Measurements from ENCODE around the gene RALGPS1.

The RALGPS1 gene

GRCh38 chr9:126955811-126956210, 41.2 kb downstream of the RALGPS1 start:
- H3K4me3 Mint-ChIP-seq = no peak overlapping the region
- no peak for DNase-seq (ENCODE audit: low spot score)
- H3K27me3 Mint-ChIP-seq (ENCODE audit: low read depth) = peaks cover 47% of the 10 kb centered on the region
- no peak overlapping the region for H3K27ac Mint-ChIP-seq
- H3K36me3 Mint-ChIP-seq (ENCODE audit: low read depth) = no peaks in the 10 kb centered on the region
- H3K4me1 Mint-ChIP-seq (ENCODE audit: low read depth) = no peaks in the 10 kb centered on the region
- H3K9me3 Mint-ChIP-seq = no peaks in the 10 kb centered on the region

DNA sequence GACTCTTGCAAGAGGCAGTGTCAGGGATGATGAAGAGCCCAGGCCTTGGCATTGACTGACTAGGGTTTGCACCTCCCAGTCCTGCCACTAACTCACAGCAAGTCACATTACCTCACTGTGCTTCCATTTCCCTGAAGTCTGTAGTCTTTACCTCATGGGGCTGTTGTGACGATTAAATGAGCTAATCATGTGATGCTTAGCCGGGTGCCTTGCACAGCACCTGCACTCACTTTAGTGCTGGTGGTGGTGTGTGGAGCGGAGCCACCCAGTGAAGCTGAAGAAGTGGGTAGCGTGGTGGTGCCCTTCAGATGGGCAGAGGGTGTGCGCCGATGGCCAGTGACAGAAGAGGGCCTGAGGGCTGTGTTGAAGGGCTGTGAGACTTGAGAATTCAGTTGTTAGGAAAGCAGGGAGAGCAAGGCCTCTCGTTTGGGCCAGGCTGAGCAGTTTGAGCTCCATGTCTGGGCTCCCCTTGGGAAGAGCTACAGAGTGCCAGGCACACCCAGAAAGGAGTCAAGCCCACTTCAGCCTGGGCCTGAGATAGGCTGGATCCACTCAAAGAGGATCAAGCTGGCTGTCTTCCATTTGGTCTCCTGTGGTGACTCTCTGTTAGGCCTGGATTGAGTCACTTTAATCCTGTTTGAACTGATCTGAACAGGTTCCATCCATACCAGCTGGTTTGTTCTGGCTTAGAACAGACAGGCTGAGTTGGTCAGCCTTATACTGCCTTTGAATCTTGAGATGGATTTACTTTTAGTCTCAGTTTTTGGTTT, 42.5 kb downstream of the RALGPS1 start:
- Mint-ChIP-seq H3K9me3 (no peaks in the 10 kb centered on the region), H3K27me3 (ENCODE audit: low read depth) (peaks cover 50% of the 10 kb centered on the region), H3K27ac (no peak overlapping the region), H3K4me1 (ENCODE audit: low read depth) (no peaks in the 10 kb centered on the region), H3K4me3 (no peak overlapping the region), H3K36me3 (ENCODE audit: low read depth) (no peaks in the 10 kb centered on the region)
- DNase-seq (ENCODE audit: low spot score) = no peak

DNA sequence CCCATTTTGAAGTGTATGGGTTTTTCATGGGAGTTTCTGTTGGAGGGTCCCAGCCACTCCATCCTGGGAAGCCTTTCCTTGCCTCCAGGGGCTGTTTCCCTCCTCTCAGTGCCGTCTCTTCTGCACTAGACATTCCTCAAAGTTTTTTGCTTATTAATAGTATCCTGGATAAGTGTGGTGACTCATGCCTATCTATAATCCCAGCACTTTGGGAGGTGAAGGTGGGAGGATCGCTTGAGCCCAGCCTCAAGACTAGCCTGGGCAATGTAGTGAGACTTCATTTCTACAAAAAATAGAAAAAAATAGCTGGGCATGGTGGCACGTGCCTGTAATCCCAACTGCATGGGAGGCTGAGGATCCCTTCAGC, 43.1 kb downstream of the RALGPS1 start:
- no peak overlapping the region for H3K27ac Mint-ChIP-seq
- H3K9me3 Mint-ChIP-seq = no peaks in the 10 kb centered on the region
- no peaks in the 10 kb centered on the region for H3K4me1 Mint-ChIP-seq (ENCODE audit: low read depth)
- peaks cover 45% of the 10 kb centered on the region for H3K27me3 Mint-ChIP-seq (ENCODE audit: low read depth)
- DNase-seq (ENCODE audit: low spot score) = no peak
- no peak overlapping the region for H3K4me3 Mint-ChIP-seq
- H3K36me3 Mint-ChIP-seq (ENCODE audit: low read depth) = no peaks in the 10 kb centered on the region

DNA sequence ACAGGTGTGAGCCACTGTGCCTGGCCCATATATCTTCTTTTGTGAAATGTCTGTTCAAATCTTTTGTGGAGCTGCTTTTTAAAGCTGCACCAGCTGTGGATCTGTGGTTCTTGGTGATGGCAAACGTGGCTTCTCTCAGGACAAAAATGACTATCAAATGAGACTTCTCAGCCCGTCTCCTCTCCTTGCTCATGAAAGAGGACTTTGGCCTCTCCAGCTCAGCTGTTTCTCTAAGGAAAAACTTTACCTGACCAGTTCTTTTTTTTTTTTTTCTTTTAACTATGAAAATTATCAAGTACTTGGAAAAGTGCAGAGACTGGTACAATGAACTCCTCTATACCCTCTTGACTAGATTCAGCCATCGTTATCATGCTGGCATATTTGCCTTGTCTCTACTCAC, 44.8 kb downstream of the RALGPS1 start:
- H3K27me3 Mint-ChIP-seq (ENCODE audit: low read depth) = peaks cover 36% of the 10 kb centered on the region
- no peak for DNase-seq (ENCODE audit: low spot score)
- H3K36me3 Mint-ChIP-seq (ENCODE audit: low read depth) = no peaks in the 10 kb centered on the region
- H3K27ac Mint-ChIP-seq = no peak overlapping the region
- no peaks in the 10 kb centered on the region for H3K4me1 Mint-ChIP-seq (ENCODE audit: low read depth)
- no peaks in the 10 kb centered on the region for H3K9me3 Mint-ChIP-seq
- no peak overlapping the region for H3K4me3 Mint-ChIP-seq

GRCh38 chr9:126959917-126960316, 45.3 kb downstream of the RALGPS1 start:
- no peaks in the 10 kb centered on the region for H3K36me3 Mint-ChIP-seq (ENCODE audit: low read depth)
- H3K9me3 Mint-ChIP-seq = no peaks in the 10 kb centered on the region
- no peaks in the 10 kb centered on the region for H3K4me1 Mint-ChIP-seq (ENCODE audit: low read depth)
- H3K27me3 Mint-ChIP-seq (ENCODE audit: low read depth) = peaks cover 34% of the 10 kb centered on the region
- H3K4me3 Mint-ChIP-seq = no peak overlapping the region
- H3K27ac Mint-ChIP-seq = no peak overlapping the region
- no peak for DNase-seq (ENCODE audit: low spot score)

DNA sequence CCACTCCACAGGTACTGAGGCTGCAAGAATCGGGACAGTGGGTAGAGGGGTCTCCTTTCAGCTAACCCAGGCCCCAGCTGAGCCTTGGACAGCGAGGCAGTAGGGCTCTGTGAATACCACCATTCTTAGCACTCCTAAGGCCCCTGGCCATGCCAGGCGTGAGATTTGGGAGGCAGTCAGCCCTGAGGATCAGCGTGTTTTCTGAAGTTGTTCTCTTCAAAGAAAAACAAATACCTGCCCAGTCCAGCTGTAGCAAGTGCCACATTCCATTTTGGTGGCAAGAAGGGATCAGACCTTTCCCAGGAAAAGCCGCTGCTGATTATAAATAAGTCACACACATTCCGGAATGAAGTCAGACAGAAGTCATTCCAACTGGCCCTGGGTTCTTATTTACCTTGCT, 47.8 kb downstream of the RALGPS1 start:
- Mint-ChIP-seq H3K4me3 (no peak overlapping the region), H3K4me1 (ENCODE audit: low read depth) (no peaks in the 10 kb centered on the region), H3K27ac (no peak overlapping the region), H3K27me3 (ENCODE audit: low read depth) (peaks cover 38% of the 10 kb centered on the region), H3K36me3 (ENCODE audit: low read depth) (no peaks in the 10 kb centered on the region), H3K9me3 (no peaks in the 10 kb centered on the region)
- no peak for DNase-seq (ENCODE audit: low spot score)

GRCh38 chr9:126965077-126965476, 50.5 kb downstream of the RALGPS1 start:
- H3K27me3 Mint-ChIP-seq (ENCODE audit: low read depth) = peaks cover 33% of the 10 kb centered on the region
- H3K4me1 Mint-ChIP-seq (ENCODE audit: low read depth) = no peaks in the 10 kb centered on the region
- no peak for DNase-seq (ENCODE audit: low spot score)
- no peak overlapping the region for H3K4me3 Mint-ChIP-seq
- H3K27ac Mint-ChIP-seq = no peak overlapping the region
- no peaks in the 10 kb centered on the region for H3K9me3 Mint-ChIP-seq
- H3K36me3 Mint-ChIP-seq (ENCODE audit: low read depth) = no peaks in the 10 kb centered on the region

- H3K4me3 Mint-ChIP-seq = no peak overlapping the region
- H3K27ac Mint-ChIP-seq = no peak overlapping the region
- peaks cover 35% of the 10 kb centered on the region for H3K27me3 Mint-ChIP-seq (ENCODE audit: low read depth)
- no peaks in the 10 kb centered on the region for H3K9me3 Mint-ChIP-seq
- no peaks in the 10 kb centered on the region for H3K4me1 Mint-ChIP-seq (ENCODE audit: low read depth)
- DNase-seq (ENCODE audit: low spot score) = no peak
- no peaks in the 10 kb centered on the region for H3K36me3 Mint-ChIP-seq (ENCODE audit: low read depth)
These were observed 51.2 kb downstream of the RALGPS1 start for GRCh38 chr9:126965541-126966428.

GRCh38 chr9:126971261-126971660, 56.7 kb downstream of the RALGPS1 start:
- H3K4me1 Mint-ChIP-seq (ENCODE audit: low read depth) = peaks cover 4% of the 10 kb centered on the region
- no peak for DNase-seq (ENCODE audit: low spot score)
- H3K9me3 Mint-ChIP-seq = no peaks in the 10 kb centered on the region
- peaks cover 51% of the 10 kb centered on the region for H3K27me3 Mint-ChIP-seq (ENCODE audit: low read depth)
- H3K27ac Mint-ChIP-seq = no peak overlapping the region
- H3K36me3 Mint-ChIP-seq (ENCODE audit: low read depth) = no peaks in the 10 kb centered on the region
- H3K4me3 Mint-ChIP-seq = no peak overlapping the region

DNA sequence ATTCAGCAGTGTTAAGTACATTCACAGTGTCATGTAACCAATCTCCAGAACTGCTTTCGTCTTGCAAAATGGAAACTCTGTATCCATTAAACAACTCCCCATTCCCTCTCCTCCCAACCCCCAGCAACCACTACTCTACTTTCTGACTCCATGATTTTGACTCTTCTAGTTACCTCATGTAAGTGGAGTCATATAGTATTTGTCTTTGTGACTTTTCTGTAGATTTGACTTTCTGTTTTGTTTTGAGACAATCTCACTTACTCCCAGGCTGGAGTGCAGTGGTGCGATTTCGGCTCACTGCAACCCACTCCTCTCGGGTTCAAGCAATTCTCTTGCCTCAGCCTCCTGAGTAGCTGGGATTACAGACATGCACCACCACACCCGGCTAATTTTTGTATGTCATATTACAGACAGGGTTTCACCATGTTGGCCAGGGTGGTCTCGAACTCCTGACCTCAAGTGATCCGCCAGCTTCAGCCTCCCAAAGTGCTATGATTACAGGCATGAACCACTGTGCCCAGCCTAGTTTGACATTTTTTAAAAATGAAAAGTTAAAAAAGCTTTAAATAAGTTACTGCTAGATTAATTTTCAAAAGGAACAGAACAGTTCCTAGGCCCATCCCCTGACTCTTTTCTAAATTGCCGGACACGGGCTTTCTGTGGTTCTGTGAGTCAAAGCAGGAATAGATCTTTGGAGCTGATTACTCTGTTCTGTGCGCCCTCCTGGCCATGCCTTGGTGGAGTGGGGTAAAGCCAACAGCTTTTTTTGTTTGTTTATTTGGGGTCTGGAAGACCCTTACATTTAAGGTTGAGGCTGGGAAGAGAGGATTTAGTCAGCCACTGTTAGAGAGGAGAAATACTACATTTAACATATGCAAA, 59.3 kb downstream of the RALGPS1 start:
- H3K27me3 Mint-ChIP-seq (ENCODE audit: low read depth) = peaks cover 65% of the 10 kb centered on the region
- H3K4me1 Mint-ChIP-seq (ENCODE audit: low read depth) = peaks cover 4% of the 10 kb centered on the region
- no peaks in the 10 kb centered on the region for H3K9me3 Mint-ChIP-seq
- H3K4me3 Mint-ChIP-seq = no peak overlapping the region
- no peak overlapping the region for H3K27ac Mint-ChIP-seq
- no peaks in the 10 kb centered on the region for H3K36me3 Mint-ChIP-seq (ENCODE audit: low read depth)
- DNase-seq (ENCODE audit: low spot score) = no peak

DNA sequence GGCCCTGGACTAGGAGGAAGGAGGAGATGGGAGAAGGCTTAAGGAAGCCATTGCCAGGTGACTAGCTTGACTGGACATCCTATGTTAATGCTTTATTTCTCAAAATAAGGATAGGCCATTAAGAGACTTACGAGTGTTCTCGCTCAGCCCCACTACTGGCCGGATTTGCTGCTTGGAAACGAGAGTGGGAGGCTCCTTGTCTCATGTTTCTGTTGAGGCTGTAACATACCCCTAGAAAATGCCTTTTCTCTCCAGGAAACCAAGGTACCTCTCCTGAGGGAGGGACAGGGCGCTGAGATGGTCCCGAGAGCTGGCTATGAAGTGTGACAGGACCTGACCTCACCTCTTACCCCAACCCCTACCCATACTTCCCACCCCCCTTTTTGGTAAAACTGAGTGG, 60.0 kb downstream of the RALGPS1 start:
- no peak overlapping the region for H3K4me3 Mint-ChIP-seq

DNA sequence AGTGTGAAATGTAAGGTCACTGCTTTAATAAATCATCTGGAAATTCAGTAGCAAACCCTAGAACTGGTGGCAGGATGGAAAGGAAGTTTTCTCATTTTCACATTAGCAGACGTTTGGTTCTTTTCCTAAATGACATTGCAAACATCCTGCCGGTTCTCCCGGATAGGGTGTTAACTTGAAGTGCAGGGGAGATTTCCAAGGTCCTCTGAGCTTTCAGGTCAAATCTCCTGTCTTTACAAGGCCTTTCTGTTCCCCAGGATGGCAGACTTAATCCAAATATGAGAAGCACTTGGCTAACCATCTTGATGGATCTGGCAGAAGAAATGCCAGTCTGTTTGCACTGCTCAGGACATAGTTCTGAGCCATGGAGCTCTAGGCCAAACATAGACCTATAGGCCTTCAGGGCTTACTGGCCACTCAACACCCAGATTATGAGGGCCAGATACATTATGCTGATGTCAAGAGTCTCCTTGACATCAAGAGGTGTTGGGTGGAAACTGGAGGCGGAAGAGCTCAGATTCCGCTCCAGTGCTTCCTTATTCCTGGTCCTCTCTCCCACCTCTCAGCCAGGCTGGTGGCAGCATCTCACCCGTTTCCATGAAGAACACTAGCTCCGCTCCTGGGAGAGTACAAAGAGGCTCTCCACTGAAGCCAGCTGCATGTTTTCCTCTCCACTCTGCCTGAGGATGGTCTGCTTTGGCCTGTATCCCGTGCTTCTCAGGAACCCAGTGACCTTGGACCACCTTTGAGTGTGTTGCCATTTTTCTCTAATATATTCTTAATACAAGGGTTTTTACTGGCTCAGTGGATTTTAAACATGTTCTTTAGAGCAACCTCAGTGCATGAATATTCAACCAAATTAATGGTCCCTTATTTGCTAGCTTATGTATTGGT, 61.0 kb downstream of the RALGPS1 start:
- Mint-ChIP-seq H3K27ac (no peak overlapping the region), H3K27me3 (ENCODE audit: low read depth) (peaks cover 61% of the 10 kb centered on the region), H3K36me3 (ENCODE audit: low read depth) (no peaks in the 10 kb centered on the region), H3K4me1 (ENCODE audit: low read depth) (peaks cover 4% of the 10 kb centered on the region), H3K4me3 (no peak overlapping the region), H3K9me3 (no peaks in the 10 kb centered on the region)
- DNase-seq (ENCODE audit: low spot score) = no peak

More for the DNA sequence above, 60.0 kb downstream of the RALGPS1 start:
- Mint-ChIP-seq H3K27ac (no peak overlapping the region), H3K9me3 (no peaks in the 10 kb centered on the region), H3K36me3 (ENCODE audit: low read depth) (no peaks in the 10 kb centered on the region), H3K4me1 (ENCODE audit: low read depth) (peaks cover 4% of the 10 kb centered on the region), H3K27me3 (ENCODE audit: low read depth) (peaks cover 66% of the 10 kb centered on the region)
- DNase-seq (ENCODE audit: low spot score) = no peak

DNA sequence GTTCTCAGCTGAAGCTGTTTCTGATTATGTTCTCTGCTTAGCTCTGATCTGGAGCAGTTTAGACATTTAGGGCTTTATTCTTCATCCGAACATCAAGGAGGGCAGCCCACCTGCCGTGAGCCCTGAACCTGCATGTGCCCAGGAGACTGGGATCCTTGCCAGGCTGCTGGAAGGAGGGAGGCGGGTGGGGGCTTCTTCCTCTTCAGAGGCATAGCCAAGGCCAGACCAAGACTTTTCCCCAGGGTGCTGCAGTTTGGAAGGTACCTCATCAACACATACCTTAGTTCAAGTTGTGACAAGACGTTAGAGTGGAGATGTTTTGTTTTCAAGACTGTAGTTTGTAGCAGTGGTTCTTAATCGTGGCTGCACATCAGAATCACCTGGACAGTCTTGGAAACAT, 64.9 kb downstream of the RALGPS1 start:
- DNase-seq (ENCODE audit: low spot score) = no peak
- H3K9me3 Mint-ChIP-seq = peaks cover 13% of the 10 kb centered on the region
- H3K36me3 Mint-ChIP-seq (ENCODE audit: low read depth) = peaks cover 11% of the 10 kb centered on the region
- H3K27me3 Mint-ChIP-seq (ENCODE audit: low read depth) = peaks cover 62% of the 10 kb centered on the region
- peaks cover 17% of the 10 kb centered on the region for H3K4me1 Mint-ChIP-seq (ENCODE audit: low read depth)
- H3K27ac Mint-ChIP-seq = no peak overlapping the region
- H3K4me3 Mint-ChIP-seq = no peak overlapping the region
